Measurements from ENCODE around the gene CCNJL.

CCNJL gene

GRCh38 chr5:160221082-160221481 lies 91.3 kb downstream of the CCNJL start:
- no peak for DNase-seq (ENCODE audit: low spot score)

GRCh38 chr5:160219356-160219755 lies 93.0 kb downstream of the CCNJL start:
- no peak for DNase-seq (ENCODE audit: low spot score)

- DNase-seq (ENCODE audit: low spot score) = no peak
These were observed 98.8 kb downstream of the CCNJL start for GRCh38 chr5:160213537-160213936.

- no peak for DNase-seq (ENCODE audit: low spot score)
These were observed 101.0 kb downstream of the CCNJL start for GRCh38 chr5:160211352-160211751.

- no peak for DNase-seq (ENCODE audit: low spot score)
These were observed 101.8 kb downstream of the CCNJL start for GRCh38 chr5:160210606-160211005.

GRCh38 chr5:160209917-160210316 lies 102.4 kb downstream of the CCNJL start:
- DNase-seq (ENCODE audit: low spot score) = no peak

GRCh38 chr5:160207061-160207460 lies 105.3 kb downstream of the CCNJL start:
- DNase-seq (ENCODE audit: low spot score) = no peak
